Gastrocnemius medialis (tissue), 4 donors: ENCODE results near the gene SH2D7.

Experiments used
- CTCF ChIP-seq, 5 experiments: fragments of 450-650 bp in 3 of 5; fragments of 200-600 bp in 2 of 5; sonication (generic) in 2 of 5; IDR thresholded peaks in 4 of 5; conservative IDR thresholded peaks in 1 of 5; 1 replicate in 4 of 5; 2 replicates in 1 of 5; pipeline ENCODE4 v1.5.1; 2016 to 2019; ENCODE audit warnings: antibody characterized with exemption in 5 of 5, mild to moderate bottlenecking in 3 of 5, moderate library complexity in 3 of 5
- POLR2A ChIP-seq, 2 donors: fragments of 450-650 bp; IDR thresholded peaks; one replicate each; pipeline ENCODE4 v1.6.1; 2017; ENCODE audit warnings: antibody characterized with exemption in 2 of 2, mild to moderate bottlenecking in 2 of 2, moderate library complexity in 2 of 2

GRCh38 chr15:78075490-78076230 lies 16.7 kb upstream of the SH2D7 start:
- no peak for TF ChIP-seq CTCF (IDR thresholded peaks at IDR 0.05 in 4 of 5, conservative IDR thresholded peaks at IDR 0.05 in 1 of 5)
- no peak for TF ChIP-seq POLR2A (IDR thresholded peaks at IDR 0.05)
